Liver (tissue), 9 donors: ENCODE results near the gene GRIFIN. TPM values are rescaled to one million over a fixed set of nuclear protein-coding genes. Genes with fewer than 3 reads are reported as not detected.

Experiments used
- DNase-seq: peaks from one replicate; pipeline ENCODE4 v3.0.0-alpha.2; 2017; ENCODE audit warnings: low spot score
- H3K27ac ChIP-seq, 2 donors: one replicate each; pipeline ENCODE4 v1.7.0; 2013; ENCODE audit warnings: inconsistent platforms in 2 of 2, low read length in 2 of 2, control low read depth in 1 of 2, low read depth in 1 of 2, mild to moderate bottlenecking in 1 of 2
- H3K27me3 ChIP-seq, 4 donors: one replicate each; pipeline versions ENCODE4 v1.6.1 to v1.7.0; 2013; ENCODE audit warnings: low read length in 3 of 4, inconsistent platforms in 1 of 4, mild to moderate bottlenecking in 1 of 4, moderate library complexity in 1 of 4; ENCODE audit not compliant: control insufficient read depth in 4 of 4, insufficient read depth in 4 of 4
- H3K36me3 ChIP-seq, 4 donors: one replicate each; pipeline versions ENCODE4 v1.6.1 to v1.7.0; 2013; ENCODE audit warnings: low read length in 3 of 4, mild to moderate bottlenecking in 3 of 4, low read depth in 1 of 4, moderate library complexity in 1 of 4; ENCODE audit not compliant: control insufficient read depth in 4 of 4, insufficient read depth in 3 of 4
- H3K4me1 ChIP-seq, 4 donors: one replicate each; pipeline versions ENCODE4 v1.6.1 to v1.7.0; 2013; ENCODE audit warnings: low read length in 3 of 4, mild to moderate bottlenecking in 3 of 4, moderate library complexity in 1 of 4; ENCODE audit not compliant: control insufficient read depth in 4 of 4, insufficient read depth in 4 of 4
- H3K4me3 ChIP-seq, 3 donors: one replicate each; pipeline versions ENCODE4 v1.6.1 to v1.7.0; 2013; ENCODE audit warnings: low read length in 3 of 3, control low read depth in 1 of 3, low read depth in 1 of 3, mild to moderate bottlenecking in 1 of 3
- H3K9ac ChIP-seq, 2 donors: one replicate each; pipeline ENCODE4 v1.7.0; 2013; ENCODE audit warnings: low read length in 2 of 2, mild to moderate bottlenecking in 2 of 2, moderate library complexity in 2 of 2, control low read depth in 1 of 2, low read depth in 1 of 2
- H3K9me3 ChIP-seq, 4 donors: one replicate each; pipeline versions ENCODE4 v1.6.1 to v1.7.0; 2013; ENCODE audit warnings: low read length in 3 of 4; ENCODE audit not compliant: control insufficient read depth in 4 of 4
- EGR1 ChIP-seq, 2 donors: IDR thresholded peaks; 2 replicates each; pipeline ENCODE4 v1.6.1; 2016 to 2018; ENCODE audit warnings: antibody characterized with exemption in 2 of 2, low read depth in 2 of 2
- FOXA2 ChIP-seq: IDR thresholded peaks from 2 replicates; pipeline ENCODE4 v1.6.1; 2016; ENCODE audit warnings: antibody characterized with exemption
- GABPA ChIP-seq, 2 donors: IDR thresholded peaks in 1 of 2; conservative IDR thresholded peaks in 1 of 2; 2 replicates each; pipeline ENCODE4 v1.6.1; 2016; ENCODE audit warnings: antibody characterized with exemption in 2 of 2, mild to moderate bottlenecking in 1 of 2, moderate library complexity in 1 of 2
- HNF4G ChIP-seq: IDR thresholded peaks from 2 replicates; pipeline ENCODE4 v1.6.1; 2016; ENCODE audit warnings: antibody characterized with exemption
- RAD21 ChIP-seq, 2 donors: IDR thresholded peaks; 2 replicates each; pipeline ENCODE4 v1.6.1; 2016; ENCODE audit warnings: antibody characterized with exemption in 2 of 2, mild to moderate bottlenecking in 2 of 2
- RXRA ChIP-seq, 2 donors: IDR thresholded peaks; 2 replicates each; pipeline ENCODE4 v1.6.1; 2017 to 2018; ENCODE audit warnings: antibody characterized with exemption in 2 of 2, mild to moderate bottlenecking in 1 of 2
- YY1 ChIP-seq: IDR thresholded peaks from 2 replicates; pipeline ENCODE4 v1.6.1; 2016; ENCODE audit warnings: antibody characterized with exemption, mild to moderate bottlenecking
- WGBS: extraction: QIAGEN DNeasy Blood & Tissue Kit; methylation state at CpG from one replicate; pipeline ENCODE4 v1.1.7; 2013; 5-methylcytosine and 5-hydroxymethylcytosine counted together
- polyA plus RNA-seq, 2 donors: library from polyadenylated mRNA; stranded (reverse) in 1 of 2; unstranded in 1 of 2; fragments of 200-250 nt in 1 of 2; fragments of >200 nt in 1 of 2; fragmentation: Nextera tagmentation in 1 of 2; extraction: Ambion mirVana in 1 of 2; gene quantifications; one replicate each; pipeline versions ENCODE4 v1.2.1 to v1.2.3, GENCODE V29; 2013 to 2015
- total RNA-seq, 2 donors: library from RNA; depleted of rRNA; stranded (reverse); fragments of >200 nt; gene quantifications; one replicate each; pipeline ENCODE4 v1.2.3, GENCODE V29; 2014
- TF ChIP-seq, protein P1 (sequence below): fragments of 150-350 bp; IDR thresholded peaks from 2 replicates; pipeline ENCODE4 v1.5.1; 2017; ENCODE audit warnings: improper control_type of control experiment, low read depth, low read length; ENCODE audit not compliant: missing input control
- TF ChIP-seq, protein P2 (sequence below): IDR thresholded peaks from 2 replicates; pipeline ENCODE4 v1.6.1; 2016; ENCODE audit warnings: antibody characterized with exemption, mild to moderate bottlenecking
- donor health status: healthy.
- donor health status: healthy.
- donor health status: healthy.
- donor health status: healthy.
- donor health status: healthy.

The GRIFIN gene
- total and polyA plus RNA-seq, 4 donors: not detected

DNA sequence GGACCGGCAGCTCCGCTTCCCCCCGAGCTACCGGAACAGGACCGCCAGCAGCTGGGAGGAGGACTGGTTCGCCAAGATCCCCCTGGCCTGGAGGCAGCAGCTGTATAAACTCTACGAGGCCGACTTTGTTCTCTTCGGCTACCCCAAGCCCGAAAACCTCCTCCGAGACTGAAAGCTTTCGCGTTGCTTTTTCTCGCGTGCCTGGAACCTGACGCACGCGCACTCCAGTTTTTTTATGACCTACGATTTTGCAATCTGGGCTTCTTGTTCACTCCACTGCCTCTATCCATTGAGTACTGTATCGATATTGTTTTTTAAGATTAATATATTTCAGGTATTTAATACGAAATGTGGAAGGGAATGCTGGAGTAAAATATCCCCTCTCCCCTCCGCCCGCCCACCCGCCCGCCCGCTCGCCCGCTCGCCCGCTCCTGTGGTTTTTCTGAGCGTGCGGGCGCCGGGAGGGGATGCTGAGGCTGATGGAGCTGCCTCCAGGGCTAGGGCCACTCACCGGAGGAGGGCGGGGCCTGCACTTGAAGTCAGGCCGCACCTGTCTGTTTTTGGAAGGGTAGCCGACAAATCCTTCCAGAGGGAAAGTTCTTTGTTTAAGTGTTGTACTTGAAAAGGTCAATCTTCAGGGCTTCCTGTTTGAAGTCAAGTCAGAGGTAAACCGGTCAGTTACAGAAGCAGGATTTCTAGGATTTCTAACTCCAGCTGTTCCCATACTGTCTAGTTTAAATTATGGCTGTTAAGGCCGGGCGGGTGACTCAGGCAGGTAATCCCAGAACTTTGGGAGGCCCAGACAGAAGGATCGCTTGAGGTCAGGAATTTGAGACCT lies 42.3 kb downstream of the GRIFIN start:
- no peak for DNase-seq
- Histone ChIP-seq H3K4me1 (no peaks in the 10 kb centered on the region), H3K9ac (no peak overlapping the region), H3K4me3 (no peak overlapping the region), H3K36me3 (peaks cover 7 to 28% (median 12%) of the 10 kb centered on the region in 4 donors), H3K27ac (no peak overlapping the region), H3K27me3 (no peaks in the 10 kb centered on the region), H3K9me3 (no peaks in the 10 kb centered on the region)
- 96% methylated on average over 42 of the region's 42 CpGs for WGBS
- TF ChIP-seq RXRA (IDR thresholded peaks at IDR 0.05) (no peak), YY1 (no peak), GABPA (IDR thresholded peaks at IDR 0.05 in 1 of 2, conservative IDR thresholded peaks at IDR 0.05 in 1 of 2) (no peak)
- TF ChIP-seq, protein P1, sequence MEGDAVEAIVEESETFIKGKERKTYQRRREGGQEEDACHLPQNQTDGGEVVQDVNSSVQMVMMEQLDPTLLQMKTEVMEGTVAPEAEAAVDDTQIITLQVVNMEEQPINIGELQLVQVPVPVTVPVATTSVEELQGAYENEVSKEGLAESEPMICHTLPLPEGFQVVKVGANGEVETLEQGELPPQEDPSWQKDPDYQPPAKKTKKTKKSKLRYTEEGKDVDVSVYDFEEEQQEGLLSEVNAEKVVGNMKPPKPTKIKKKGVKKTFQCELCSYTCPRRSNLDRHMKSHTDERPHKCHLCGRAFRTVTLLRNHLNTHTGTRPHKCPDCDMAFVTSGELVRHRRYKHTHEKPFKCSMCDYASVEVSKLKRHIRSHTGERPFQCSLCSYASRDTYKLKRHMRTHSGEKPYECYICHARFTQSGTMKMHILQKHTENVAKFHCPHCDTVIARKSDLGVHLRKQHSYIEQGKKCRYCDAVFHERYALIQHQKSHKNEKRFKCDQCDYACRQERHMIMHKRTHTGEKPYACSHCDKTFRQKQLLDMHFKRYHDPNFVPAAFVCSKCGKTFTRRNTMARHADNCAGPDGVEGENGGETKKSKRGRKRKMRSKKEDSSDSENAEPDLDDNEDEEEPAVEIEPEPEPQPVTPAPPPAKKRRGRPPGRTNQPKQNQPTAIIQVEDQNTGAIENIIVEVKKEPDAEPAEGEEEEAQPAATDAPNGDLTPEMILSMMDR: no peak

DNA sequence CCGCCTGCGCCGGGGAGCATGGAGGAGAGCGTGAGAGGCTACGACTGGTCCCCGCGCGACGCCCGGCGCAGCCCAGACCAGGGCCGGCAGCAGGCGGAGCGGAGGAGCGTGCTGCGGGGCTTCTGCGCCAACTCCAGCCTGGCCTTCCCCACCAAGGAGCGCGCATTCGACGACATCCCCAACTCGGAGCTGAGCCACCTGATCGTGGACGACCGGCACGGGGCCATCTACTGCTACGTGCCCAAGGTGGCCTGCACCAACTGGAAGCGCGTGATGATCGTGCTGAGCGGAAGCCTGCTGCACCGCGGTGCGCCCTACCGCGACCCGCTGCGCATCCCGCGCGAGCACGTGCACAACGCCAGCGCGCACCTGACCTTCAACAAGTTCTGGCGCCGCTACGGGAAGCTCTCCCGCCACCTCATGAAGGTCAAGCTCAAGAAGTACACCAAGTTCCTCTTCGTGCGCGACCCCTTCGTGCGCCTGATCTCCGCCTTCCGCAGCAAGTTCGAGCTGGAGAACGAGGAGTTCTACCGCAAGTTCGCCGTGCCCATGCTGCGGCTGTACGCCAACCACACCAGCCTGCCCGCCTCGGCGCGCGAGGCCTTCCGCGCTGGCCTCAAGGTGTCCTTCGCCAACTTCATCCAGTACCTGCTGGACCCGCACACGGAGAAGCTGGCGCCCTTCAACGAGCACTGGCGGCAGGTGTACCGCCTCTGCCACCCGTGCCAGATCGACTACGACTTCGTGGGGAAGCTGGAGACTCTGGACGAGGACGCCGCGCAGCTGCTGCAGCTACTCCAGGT lies 43.1 kb downstream of the GRIFIN start:
- peaks cover 7 to 25% (median 12%) of the 10 kb centered on the region in 4 donors for H3K36me3 ChIP-seq
- WGBS: 98% methylated on average over 85 of the region's 85 CpGs
- no peaks in the 10 kb centered on the region for H3K4me1 ChIP-seq
- no peaks in the 10 kb centered on the region for H3K27me3 ChIP-seq
- DNase-seq: no peak
- no peak overlapping the region for H3K9ac ChIP-seq
- H3K27ac ChIP-seq: no peak overlapping the region
- TF ChIP-seq EGR1 (IDR thresholded peaks at IDR 0.05; ENCODE audit: low read depth in 2 of 2) (no peak), RAD21 (IDR thresholded peaks at IDR 0.05) (no peak), FOXA2 (no peak), HNF4G (no peak)
- TF ChIP-seq, protein P2, sequence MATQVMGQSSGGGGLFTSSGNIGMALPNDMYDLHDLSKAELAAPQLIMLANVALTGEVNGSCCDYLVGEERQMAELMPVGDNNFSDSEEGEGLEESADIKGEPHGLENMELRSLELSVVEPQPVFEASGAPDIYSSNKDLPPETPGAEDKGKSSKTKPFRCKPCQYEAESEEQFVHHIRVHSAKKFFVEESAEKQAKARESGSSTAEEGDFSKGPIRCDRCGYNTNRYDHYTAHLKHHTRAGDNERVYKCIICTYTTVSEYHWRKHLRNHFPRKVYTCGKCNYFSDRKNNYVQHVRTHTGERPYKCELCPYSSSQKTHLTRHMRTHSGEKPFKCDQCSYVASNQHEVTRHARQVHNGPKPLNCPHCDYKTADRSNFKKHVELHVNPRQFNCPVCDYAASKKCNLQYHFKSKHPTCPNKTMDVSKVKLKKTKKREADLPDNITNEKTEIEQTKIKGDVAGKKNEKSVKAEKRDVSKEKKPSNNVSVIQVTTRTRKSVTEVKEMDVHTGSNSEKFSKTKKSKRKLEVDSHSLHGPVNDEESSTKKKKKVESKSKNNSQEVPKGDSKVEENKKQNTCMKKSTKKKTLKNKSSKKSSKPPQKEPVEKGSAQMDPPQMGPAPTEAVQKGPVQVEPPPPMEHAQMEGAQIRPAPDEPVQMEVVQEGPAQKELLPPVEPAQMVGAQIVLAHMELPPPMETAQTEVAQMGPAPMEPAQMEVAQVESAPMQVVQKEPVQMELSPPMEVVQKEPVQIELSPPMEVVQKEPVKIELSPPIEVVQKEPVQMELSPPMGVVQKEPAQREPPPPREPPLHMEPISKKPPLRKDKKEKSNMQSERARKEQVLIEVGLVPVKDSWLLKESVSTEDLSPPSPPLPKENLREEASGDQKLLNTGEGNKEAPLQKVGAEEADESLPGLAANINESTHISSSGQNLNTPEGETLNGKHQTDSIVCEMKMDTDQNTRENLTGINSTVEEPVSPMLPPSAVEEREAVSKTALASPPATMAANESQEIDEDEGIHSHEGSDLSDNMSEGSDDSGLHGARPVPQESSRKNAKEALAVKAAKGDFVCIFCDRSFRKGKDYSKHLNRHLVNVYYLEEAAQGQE: no peak
- no peak overlapping the region for H3K4me3 ChIP-seq
- no peaks in the 10 kb centered on the region for H3K9me3 ChIP-seq
